Fibroblast of lung (primary cell): ENCODE data around the gene MAB21L4. TPM values are rescaled to one million over a fixed set of nuclear protein-coding genes. Genes with fewer than 3 reads are reported as not detected.
"Not testable (repeated sequence)": the region's sequence is repeated elsewhere in the genome, so short reads cannot be mapped to it uniquely, and the experiment has no call there.

ENCODE experiments used
- DNase-seq, 2 donors: peaks; one replicate each; pipeline versions ENCODE4 v3.0.0 to v3.0.0-alpha.2; 2010; ENCODE audit warnings: low read depth in 2 of 2
- H2AFZ ChIP-seq: 2 replicates; pipeline ENCODE4 v1.5.1; 2012; ENCODE audit warnings: low read length, control low read depth, inconsistent platforms
- H3K27ac ChIP-seq: 2 replicates; pipeline ENCODE4 v1.5.1; 2011; ENCODE audit warnings: low read length, control low read depth; ENCODE audit not compliant: insufficient read depth
- H3K27me3 ChIP-seq: 2 replicates; pipeline ENCODE4 v1.5.1; 2011; ENCODE audit warnings: mild to moderate bottlenecking, low read length; ENCODE audit not compliant: control insufficient read depth, insufficient read depth
- H3K36me3 ChIP-seq: 2 replicates; pipeline ENCODE4 v1.5.1; 2011; ENCODE audit warnings: low read length; ENCODE audit not compliant: control insufficient read depth, insufficient read depth
- H3K4me1 ChIP-seq: 2 replicates; pipeline ENCODE4 v1.5.1; 2011; ENCODE audit warnings: low read length; ENCODE audit not compliant: control insufficient read depth, insufficient read depth; ENCODE audit errors: extremely low read depth
- H3K4me2 ChIP-seq: 2 replicates; pipeline ENCODE4 v1.5.1; 2011; ENCODE audit warnings: low read length, control low read depth; ENCODE audit not compliant: insufficient read depth; ENCODE audit errors: extremely low read depth
- H3K4me3 ChIP-seq, 4 experiments: fragments of 200-600 bp in 1 of 4; sonication (generic) in 1 of 4; replicated peaks in 1 of 4; 2 replicates each; pipeline ENCODE4 v1.5.1; 2011 to 2016; ENCODE audit warnings: low read length in 4 of 4, low read depth in 3 of 4, mild to moderate bottlenecking in 3 of 4, control low read depth in 2 of 4, inconsistent platforms in 1 of 4, mixed read lengths in 1 of 4; ENCODE audit not compliant: insufficient read depth in 1 of 4; ENCODE audit errors: control extremely low read depth in 1 of 4
- H3K79me2 ChIP-seq: 2 replicates; pipeline ENCODE4 v1.5.1; 2012; ENCODE audit warnings: mild to moderate bottlenecking, low read length, inconsistent platforms; ENCODE audit not compliant: control insufficient read depth, insufficient read depth
- H3K9ac ChIP-seq: 2 replicates; pipeline ENCODE4 v1.5.1; 2011; ENCODE audit warnings: mild to moderate bottlenecking, low read length, control low read depth; ENCODE audit not compliant: insufficient read depth
- H3K9me3 ChIP-seq: 2 replicates; pipeline ENCODE4 v1.5.1; 2012; ENCODE audit warnings: low read depth, low read length; ENCODE audit not compliant: control insufficient read depth, insufficient read depth
- H4K20me1 ChIP-seq: 2 replicates; pipeline ENCODE4 v1.5.1; 2011; ENCODE audit warnings: low read length; ENCODE audit not compliant: control insufficient read depth, insufficient read depth; ENCODE audit errors: extremely low read depth
- EZH2 ChIP-seq: IDR thresholded peaks from 2 replicates; pipeline ENCODE4 v1.5.1; 2012; ENCODE audit warnings: low read length, control low read depth, mild to moderate bottlenecking; ENCODE audit errors: missing control alignments
- polyA plus RNA-seq, 2 donors: library from polyadenylated mRNA; depleted of rRNA in 1 of 2; stranded (reverse) in 1 of 2; unstranded in 1 of 2; fragments of >200 nt; gene quantifications; 2 replicates each; pipeline ENCODE4 v1.2.1, GENCODE V29; 2011 to 2012; ENCODE audit warnings: missing spikeins in 1 of 2
- total RNA-seq: library from RNA; depleted of rRNA; stranded (reverse); fragments of >200 nt; gene quantifications from 2 replicates; pipeline ENCODE4 v1.2.1, GENCODE V29; 2014
- TF ChIP-seq, protein P1 (sequence below), 2 donors: IDR thresholded peaks in 1 of 2; conservative IDR thresholded peaks in 1 of 2; 1 replicate in 1 of 2; 2 replicates in 1 of 2; pipeline ENCODE4 v1.5.1; 2011 to 2012; ENCODE audit warnings: low read length in 2 of 2, control low read depth in 1 of 2, inconsistent platforms in 1 of 2, low read depth in 1 of 2, mild to moderate bottlenecking in 1 of 2

Gene MAB21L4
- total and polyA plus RNA-seq, 2 donors (not counting 1 experiment from before 2014, with no cell fraction given): not detected

DNA sequence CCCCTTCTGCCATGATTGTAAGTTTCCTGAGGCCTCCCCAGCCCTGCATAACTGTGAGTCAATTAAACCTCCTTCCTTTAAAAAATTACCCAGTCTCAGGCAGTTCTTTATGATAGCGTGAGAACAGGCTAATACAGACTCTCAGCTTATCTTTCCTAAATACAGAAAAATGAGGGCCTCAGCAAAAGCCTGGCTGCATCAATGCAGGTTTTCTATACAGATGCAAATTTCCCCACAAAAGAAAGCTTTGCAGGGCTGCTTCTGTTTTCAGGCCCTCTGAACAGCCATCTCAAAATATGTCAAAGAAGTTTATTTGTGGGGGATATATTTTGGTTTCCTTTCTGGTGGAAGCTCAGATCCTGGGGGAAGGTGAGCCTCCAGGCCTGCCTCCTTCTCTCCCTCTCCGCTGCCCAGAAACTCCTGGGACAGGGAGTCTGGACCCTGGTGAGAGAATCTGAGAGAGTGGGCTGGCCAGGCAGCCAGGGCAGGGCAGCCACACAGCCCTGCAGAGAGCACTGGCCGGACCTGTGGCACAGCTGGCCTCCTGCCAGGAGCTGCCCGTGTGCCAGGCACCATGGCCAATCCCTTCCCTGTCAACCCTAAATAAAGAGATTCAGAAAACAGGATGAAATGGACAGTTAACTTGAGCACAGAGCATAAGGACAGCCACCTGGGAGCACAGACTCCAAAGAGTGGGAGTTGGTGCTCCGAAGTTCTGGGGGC is 48.9 kb downstream of the MAB21L4 start:
- Histone ChIP-seq H3K4me2 (no peak overlapping the region), H3K4me3 (no peak overlapping the region), H3K4me1 (no peaks in the 10 kb centered on the region), H3K79me2 (no peaks in the 10 kb centered on the region), H3K9me3 (no peaks in the 10 kb centered on the region), H3K9ac (no peak overlapping the region), H3K27ac (no peak overlapping the region), H4K20me1 (no peaks in the 10 kb centered on the region), H2AFZ (no peak overlapping the region), H3K27me3 (peaks cover 2% of the 10 kb centered on the region), H3K36me3 (no peaks in the 10 kb centered on the region)
- DNase-seq: no peak
- TF ChIP-seq EZH2: no peak
- TF ChIP-seq, protein P1, sequence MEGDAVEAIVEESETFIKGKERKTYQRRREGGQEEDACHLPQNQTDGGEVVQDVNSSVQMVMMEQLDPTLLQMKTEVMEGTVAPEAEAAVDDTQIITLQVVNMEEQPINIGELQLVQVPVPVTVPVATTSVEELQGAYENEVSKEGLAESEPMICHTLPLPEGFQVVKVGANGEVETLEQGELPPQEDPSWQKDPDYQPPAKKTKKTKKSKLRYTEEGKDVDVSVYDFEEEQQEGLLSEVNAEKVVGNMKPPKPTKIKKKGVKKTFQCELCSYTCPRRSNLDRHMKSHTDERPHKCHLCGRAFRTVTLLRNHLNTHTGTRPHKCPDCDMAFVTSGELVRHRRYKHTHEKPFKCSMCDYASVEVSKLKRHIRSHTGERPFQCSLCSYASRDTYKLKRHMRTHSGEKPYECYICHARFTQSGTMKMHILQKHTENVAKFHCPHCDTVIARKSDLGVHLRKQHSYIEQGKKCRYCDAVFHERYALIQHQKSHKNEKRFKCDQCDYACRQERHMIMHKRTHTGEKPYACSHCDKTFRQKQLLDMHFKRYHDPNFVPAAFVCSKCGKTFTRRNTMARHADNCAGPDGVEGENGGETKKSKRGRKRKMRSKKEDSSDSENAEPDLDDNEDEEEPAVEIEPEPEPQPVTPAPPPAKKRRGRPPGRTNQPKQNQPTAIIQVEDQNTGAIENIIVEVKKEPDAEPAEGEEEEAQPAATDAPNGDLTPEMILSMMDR (conservative IDR thresholded peaks at IDR 0.05 in 1 of 2, IDR thresholded peaks at IDR 0.05 in 1 of 2; ENCODE audit: low read depth in 1 of 2, low read length in 2 of 2): no peak

DNA sequence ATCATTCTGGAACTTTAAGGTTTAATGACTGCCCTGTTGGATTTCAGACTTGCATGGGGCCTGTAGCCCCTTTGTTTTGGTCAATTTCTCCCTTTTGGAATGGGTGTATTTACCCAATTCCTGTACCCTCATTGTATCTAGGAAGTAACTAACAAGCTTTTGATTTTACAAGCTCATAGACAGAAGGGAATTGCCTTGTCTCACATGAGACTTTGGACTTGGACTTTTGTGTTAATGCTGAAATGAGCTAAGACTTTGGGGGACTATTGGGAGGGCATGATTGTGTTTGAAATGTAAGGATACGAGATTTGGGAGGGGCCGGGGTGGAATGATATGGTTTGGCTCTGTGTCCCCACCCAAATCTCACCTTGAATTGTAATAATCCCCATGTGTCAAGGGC is 49.6 kb downstream of the MAB21L4 start:
- not testable (repeated sequence) for H2AFZ ChIP-seq, H3K4me1 ChIP-seq, H4K20me1 ChIP-seq, H3K27ac ChIP-seq, H3K27me3 ChIP-seq, DNase-seq, H3K36me3 ChIP-seq, H3K4me2 ChIP-seq, H3K79me2 ChIP-seq, H3K9ac ChIP-seq, H3K9me3 ChIP-seq, H3K4me3 ChIP-seq

DNA sequence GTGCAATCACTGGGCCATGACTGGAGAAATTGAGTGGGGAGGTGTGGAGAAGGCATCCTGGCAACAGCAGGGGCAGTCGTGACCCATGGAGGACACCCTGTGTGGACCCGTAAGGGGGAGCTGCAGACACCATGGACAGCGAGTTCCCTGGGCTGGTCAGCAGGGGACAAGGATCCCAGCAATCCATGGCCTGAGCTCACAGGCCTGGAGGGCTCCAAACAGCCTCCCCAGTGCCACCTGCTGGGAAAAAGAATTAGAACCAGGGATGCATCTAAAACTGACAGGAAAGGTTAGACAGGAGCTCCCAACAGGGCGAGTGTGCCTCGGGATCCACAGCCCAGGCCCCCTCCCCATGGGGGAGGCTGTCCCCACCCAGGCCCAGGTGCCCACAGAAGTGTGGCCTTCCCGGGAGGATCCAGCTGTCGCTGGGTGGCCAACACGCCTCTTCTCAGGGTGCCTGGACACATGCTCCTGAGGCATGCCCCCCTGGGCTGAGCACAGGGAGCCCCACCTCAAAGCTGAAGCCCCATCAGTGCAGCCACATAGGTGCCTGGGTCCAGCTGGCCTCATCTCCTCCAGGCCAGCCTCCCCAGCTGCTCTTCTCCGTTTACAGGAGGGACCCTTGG is 55.4 kb downstream of the MAB21L4 start:
- Histone ChIP-seq H3K4me1 (no peaks in the 10 kb centered on the region), H3K79me2 (no peaks in the 10 kb centered on the region), H3K27ac (no peak overlapping the region), H3K36me3 (no peaks in the 10 kb centered on the region), H4K20me1 (no peaks in the 10 kb centered on the region), H3K9me3 (no peaks in the 10 kb centered on the region), H3K9ac (no peak overlapping the region), H3K4me2 (no peak overlapping the region), H3K27me3 (peaks cover 19% of the 10 kb centered on the region), H2AFZ (no peak overlapping the region), H3K4me3 (no peak overlapping the region)
- peak; percentile 57 to 65 for DNase-seq
- TF ChIP-seq, protein P1 (conservative IDR thresholded peaks at IDR 0.05 in 1 of 2, IDR thresholded peaks at IDR 0.05 in 1 of 2; ENCODE audit: low read depth in 1 of 2, low read length in 2 of 2): peak; percentile 63 to 71
- TF ChIP-seq EZH2: no peak
